Activated naive CD8-positive, alpha-beta T cell treated with anti-CD3 and anti-CD28 coated beads, Interleukin-2, amount 50 U/mL, for 16 hours (primary cell): Measurements from ENCODE around the gene ABHD14A.

ENCODE experiments used
- DNase-seq: peaks from one replicate; pipeline ENCODE4 v3.0.0-alpha.2; 2020; ENCODE audit warnings: low read depth, low spot score

Gene ABHD14A

DNA sequence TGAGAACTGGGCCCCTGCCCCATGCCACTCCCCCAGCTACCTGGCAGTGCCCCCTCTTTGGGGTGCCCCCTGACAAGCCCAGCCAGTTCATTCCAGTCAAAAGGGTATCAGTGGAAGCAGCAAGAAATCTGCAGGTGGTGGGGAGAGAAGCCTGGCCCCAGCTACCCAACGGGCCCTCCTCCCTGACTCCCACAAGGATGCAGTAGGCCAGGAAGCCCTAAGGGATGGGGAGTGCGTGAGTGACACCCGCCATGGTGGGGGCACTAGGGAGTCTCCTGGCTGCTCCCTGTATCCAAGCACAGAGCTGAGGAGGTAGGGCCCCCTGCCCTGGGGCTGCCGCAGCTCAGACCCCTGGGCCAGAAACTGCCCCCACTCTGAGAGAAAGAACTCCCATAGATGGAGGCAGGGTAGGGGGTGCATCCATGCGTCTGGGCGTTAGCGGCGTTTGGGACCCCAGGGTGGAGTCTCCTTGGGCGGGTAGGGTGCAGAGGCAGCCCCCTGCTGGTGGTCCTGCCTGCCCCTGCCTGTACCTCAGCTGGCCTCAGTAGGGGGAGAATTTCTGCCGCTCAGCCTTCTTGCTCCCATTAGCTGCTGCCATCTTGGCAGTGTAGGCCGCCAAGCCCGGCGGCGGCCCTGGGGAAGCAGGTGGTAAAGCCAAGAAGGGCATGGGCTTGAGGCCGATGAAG lies 17.2 kb upstream of the ABHD14A start:
- no peak for DNase-seq

DNA sequence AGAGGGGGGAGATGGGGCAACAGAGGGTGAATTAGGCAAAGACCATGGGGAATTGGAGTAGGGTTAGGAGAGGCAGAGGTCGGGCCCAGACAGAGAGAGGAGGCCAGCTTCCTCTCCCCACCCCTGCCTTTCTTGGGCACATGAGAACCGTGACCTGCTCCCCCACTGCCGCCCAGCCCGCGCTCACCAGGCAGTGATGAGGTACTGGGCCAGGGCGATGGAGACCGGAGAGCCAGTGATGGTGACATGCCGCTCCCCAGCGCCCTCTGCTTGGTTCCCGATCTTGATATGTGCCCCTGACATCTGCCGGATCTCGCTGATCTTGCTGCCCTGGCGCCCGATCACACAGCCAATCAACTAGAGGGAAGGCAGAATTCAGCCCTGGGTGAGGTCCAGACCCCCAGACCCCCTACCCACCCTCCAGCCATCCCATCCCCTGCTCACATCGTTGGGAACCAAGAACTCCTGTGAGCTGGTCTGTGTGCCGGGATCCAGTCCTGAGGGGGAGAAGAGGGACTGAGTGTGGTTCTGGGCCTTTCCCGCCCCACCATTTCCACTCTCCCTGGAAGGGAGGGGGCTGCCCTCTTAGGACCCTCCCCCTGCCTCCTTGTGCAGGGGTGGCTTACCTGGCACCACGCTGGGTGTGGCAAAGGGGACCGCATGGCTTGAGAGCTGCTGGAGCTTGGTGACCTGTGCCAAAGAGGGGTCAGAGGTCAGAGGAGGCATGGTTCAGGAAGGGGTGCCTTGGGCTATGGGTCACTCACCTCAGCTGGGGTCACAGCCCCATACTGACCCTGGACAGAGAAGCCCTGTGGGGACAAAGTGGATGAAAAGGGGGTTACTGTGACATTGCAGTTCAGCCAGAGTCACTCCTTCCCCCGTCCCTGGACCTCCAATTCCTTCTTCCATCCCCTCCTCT lies 16.0 kb upstream of the ABHD14A start:
- DNase-seq, result no peak

DNA sequence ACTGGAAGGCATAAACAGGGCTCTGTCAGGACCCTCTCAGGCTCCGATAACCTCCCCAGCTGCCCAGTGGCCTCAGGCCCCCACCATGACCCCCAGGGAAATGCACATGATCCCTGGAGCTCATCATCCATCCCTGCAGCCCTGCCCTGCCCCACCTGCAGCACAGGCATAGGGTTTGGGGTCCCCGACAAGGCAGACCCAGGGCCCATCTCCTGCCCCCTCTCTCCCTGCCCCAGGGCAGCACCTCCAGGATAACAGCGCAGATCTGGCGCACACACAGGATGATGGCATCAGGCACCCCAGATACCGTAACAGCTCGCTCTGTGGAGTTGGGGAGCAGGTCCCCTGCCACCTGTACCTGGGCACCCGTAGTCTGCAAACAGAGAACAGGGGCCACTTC lies 15.2 kb upstream of the ABHD14A start:
- no peak for DNase-seq

DNA sequence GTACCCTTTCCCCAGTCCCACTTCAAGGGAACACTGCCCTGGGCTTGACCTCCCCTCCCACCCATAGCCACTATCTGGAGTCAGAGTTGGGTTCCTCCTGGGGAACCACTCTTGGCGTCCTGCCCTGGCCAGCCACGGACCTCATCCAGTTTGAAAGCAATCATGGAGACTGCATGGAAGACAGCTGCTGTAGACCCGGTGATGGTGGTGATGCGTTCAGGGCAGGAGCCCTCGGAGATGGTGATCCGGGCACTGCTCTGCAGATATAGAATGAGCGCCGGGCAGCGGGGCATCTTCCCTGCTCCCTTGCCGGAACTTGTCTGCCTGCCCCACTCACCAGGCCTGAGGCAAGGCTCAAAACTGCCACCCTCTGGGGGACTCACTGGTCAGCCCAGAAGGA lies 14.5 kb upstream of the ABHD14A start:
- DNase-seq, result no peak

DNA sequence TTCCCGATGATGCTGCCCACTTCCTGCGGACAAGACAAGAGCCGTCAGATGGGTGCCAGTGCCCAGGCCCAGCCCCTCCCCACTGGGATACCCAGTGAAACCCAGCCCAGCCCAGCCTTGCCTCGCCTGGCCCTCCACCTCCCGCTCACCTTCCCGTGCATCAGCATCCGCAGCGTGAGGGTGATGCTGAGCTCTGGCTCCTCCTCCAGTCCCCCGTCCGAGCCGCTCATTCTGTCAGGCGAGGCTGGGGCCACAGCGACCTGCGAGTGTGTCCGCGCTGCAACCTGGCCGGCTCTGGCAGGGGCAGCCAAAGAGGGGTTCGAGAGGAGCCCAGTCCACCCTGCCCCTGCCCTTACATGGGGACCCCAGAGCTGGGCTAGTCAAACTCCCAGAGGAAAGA lies 13.9 kb upstream of the ABHD14A start:
- no peak for DNase-seq

DNA sequence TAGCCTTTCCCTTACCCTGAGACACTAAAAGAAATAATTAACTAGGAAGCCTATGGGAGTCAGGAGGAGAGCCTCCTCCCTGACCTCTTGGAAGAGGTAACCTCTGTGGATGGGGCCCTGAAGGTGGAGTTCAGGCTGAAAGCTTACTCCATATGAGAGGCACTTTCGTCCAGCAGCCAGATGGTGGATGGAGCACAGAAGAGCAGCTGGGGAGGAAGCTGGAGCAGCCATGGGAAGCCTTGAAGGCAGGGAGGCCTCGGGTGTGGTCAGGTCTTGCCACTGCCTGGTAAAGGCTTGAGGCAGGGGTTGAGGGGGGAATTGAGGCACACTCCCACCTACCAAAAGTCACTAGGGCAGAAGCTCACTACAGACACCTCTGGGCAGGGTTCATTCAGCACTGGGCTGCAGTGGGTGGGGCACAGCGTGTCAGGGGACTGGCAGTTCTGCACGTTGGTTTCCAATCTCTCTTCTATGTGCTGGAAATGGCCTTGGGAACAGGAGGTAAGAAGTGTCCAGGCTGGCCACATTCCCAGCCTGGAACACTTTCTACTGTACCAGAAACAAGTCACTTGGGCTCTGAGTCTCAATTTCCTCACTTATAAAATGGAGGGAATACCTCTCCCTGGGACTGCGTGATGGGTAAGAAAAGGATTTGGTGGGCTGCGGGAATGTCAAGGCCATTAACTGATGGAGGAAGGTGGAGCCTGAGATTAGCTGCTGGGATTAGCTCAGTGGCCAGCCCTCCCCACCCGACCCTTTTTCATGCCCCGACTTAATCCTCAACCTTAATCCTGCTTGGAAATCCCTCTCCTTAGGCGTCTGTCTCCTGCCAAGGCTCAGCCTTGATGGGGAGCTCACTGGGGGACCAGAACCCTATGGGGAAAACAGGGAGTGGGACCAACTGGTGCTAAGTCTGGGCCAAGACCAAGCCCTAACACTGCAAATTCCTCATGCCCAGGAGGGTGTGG lies 13.0 kb upstream of the ABHD14A start:
- DNase-seq, result no peak

DNA sequence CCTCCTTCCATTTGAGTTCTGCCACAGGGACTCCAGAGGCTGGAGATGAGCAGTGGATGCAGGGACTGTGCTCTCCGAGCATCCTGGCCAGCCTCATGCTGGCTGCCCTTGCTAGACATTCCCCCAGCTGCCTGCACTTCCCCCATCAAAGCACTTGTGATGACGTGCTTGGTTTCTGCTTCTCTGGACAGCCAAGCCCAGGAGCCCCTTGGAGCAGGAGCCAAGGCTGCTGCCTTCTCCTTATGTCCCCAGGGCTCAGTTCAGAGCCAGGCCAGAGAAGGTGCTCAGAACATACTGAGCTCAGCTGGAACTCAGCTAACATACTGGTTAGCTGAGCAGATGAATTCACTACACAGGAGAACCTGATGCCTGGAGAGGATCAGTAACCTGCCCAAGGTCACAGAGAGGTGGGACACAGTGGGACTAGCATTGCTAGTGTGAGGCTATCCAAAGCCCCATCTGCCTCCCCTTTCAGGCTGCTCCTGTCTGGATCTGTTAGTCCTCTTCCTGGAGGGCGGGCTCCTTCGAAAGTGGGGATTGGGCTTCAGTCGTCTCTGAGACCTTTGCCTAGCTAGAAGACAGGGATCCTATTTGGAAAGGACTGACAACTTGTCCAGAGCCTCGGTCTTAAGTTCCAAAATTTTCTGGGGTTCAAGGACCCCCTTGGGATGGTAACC lies 11.9 kb upstream of the ABHD14A start:
- DNase-seq, result no peak

DNA sequence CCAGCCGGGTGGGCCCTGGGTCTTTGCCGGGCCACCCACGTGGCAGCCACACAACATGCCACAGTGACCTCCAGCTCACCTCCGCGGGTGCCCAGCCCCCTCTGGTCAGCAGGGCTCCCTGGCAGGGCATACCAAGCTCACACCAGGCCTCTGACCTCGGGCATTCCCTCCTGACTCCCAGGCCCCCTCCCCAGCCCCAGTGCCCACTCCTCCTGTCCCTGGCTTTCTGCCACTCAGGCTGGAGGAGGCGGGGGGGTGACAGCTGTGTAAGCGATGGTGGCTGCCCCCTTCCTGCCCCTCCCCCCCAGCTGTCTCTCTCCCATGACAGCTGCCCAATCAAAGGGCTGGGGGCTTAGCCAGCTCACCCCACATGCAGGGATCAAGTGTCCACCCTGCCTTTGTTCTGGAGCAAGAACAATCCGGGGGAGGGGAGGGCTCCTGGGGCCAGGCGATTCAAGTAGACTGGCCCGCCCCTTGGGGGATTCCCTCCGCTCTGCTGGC lies 10.9 kb upstream of the ABHD14A start:
- no peak for DNase-seq

DNA sequence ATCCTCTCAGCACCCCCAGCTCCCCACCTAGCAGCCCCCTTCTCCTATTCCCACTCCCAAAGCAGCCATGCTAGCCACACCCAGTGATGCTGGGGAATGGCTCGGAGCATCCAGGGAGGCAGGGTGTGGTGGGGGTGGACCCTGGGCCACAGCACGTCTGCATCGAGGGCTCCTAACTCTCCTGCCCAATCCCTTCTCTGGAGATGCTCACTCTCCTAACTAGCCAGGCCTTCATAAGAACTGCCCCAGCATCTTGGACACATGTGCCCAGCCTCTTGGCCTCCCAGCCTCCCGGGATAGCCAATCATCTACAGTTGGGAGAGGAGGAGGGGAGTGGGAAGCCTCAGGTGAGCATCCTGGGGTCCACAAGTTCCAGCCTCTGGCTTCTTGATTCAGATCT lies 10.3 kb upstream of the ABHD14A start:
- DNase-seq, result no peak

DNA sequence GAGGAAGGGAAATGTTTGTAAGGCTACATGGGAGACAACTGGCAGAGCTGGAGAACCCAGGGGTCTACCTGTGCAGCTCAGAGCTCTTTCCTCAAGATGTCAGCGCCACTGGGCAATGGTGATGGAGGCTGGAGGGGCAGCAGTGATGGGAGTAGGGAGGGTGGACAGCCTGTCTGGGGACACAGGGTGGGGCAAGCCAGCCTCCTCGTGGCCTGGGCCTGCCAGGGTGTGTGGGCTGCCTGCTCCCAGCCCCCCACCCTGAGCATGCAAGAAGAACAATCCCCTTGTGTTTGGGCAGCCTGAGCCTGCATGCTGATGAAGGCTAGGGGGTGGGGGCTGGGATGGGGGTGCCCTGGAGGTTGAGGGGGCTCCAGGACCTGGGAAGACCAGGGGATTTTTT lies 8.8 kb upstream of the ABHD14A start:
- no peak for DNase-seq

DNA sequence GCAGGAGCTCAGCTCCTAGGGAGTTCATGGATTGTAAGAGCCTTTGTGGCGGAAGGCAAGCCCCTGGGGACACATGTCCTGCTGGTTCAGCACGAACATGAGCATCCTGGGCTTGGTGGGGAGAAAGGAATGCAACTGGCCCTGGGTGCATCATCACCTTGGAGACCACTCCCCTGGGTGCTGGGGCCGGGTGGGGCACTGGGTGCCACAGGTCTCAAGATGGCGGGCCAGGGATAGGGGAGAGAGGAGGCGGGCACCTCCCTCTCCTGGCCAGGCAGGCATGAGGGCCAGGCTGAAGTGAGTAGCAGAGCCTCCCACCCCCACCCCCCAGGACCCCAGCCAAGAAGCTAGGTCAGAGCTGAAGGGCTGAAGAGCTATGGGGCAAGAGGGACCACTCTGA lies 8.4 kb upstream of the ABHD14A start:
- no peak for DNase-seq

DNA sequence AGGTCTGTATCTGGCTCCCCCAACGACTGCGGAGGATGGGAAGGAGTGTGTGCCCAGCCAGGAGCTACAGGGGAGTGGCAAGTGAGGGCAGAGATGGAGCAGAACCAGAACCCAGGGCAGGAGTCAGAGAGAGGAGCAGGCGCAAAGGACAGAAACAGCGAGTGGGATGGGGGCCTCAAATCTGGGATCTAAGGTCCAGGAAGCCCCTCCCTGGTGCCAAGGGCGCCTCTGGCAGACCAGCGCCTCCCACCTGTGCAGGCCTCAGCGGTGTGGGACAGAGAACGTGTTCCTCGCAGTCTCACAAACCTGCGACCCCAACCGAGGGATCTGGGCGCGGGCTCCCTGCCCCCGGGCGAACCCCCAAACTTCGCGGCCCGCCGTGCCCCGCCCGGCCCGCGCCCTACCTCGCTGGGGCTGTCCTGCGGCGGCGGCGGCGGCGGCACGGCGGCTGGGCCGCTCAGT lies 7.9 kb upstream of the ABHD14A start:
- no peak for DNase-seq

DNA sequence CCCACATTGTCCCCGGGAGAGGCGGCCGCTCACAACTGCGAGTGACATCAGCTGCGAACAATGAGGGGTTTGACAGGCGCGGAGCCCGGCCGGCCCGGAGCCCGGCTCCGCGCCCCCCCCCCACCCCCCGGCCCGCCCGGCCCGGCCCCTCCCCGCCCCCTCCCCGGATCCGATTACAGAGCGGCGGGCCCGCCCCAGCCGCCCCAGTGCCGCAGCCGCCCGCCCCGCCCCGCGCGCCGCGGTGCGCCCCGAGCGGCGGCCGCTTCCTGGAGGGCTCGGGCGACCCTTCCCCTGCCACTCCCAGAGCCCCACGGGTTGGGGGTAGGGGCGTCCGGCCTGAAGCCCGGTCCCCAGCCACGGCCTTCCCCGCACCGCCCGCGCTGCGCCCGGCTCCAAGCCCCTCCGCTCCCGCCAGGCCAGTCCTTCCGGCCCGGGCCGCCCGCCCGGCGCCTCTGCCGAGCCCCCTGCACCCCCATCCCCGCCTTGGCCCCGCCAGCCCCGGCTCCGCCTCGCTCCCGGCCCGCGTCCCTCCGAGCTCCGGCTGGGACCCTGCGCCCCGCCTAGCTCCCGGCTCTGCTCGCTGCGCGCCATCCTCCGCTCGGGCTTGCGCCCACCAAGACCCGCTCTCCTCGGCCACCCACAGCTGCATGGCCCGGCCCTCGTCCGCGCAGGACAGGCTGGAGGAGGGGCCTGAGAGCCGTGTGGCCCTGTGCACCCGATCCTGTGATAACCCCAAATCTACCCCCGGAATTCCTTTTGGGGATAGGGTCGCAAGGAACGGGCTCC lies 7.3 kb upstream of the ABHD14A start, which contains the start of gene PCBP4:
PCBP4 (minus strand) TSS at position 71 of the 786 bp plus-strand sequence. CDS start 6,214 bp downstream, outside the sequence.
- DNase-seq, result no peak

DNA sequence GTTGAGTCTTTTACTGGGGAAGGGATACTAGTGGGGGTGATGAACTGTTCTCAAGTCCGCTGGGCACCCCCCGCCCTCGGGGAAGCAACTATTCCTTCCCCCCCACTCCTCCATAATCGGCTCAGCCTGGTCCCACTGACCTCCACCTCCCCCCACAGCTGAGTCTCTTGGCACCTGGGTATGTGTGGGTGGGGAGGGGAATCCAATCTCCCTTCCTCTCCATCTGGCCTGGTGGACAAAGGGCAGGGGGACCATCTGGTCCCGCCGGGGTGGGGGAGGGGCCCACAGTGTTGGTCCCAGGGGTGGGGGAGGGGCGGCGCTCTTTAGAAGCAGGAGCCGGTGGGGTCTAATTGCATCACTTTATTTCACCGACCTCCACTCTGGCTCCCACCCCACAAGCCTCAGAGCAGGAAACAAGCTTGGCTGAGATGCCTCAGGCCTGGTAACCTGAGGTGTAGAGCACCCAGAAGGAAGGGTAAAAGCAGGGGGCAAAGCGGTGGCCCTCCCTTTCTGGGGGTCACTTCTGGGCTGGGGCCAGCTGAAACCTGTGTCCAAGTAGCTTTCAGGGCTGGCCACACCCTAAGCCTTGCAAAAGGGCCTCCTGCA lies 6.6 kb upstream of the ABHD14A start:
- DNase-seq, result no peak

DNA sequence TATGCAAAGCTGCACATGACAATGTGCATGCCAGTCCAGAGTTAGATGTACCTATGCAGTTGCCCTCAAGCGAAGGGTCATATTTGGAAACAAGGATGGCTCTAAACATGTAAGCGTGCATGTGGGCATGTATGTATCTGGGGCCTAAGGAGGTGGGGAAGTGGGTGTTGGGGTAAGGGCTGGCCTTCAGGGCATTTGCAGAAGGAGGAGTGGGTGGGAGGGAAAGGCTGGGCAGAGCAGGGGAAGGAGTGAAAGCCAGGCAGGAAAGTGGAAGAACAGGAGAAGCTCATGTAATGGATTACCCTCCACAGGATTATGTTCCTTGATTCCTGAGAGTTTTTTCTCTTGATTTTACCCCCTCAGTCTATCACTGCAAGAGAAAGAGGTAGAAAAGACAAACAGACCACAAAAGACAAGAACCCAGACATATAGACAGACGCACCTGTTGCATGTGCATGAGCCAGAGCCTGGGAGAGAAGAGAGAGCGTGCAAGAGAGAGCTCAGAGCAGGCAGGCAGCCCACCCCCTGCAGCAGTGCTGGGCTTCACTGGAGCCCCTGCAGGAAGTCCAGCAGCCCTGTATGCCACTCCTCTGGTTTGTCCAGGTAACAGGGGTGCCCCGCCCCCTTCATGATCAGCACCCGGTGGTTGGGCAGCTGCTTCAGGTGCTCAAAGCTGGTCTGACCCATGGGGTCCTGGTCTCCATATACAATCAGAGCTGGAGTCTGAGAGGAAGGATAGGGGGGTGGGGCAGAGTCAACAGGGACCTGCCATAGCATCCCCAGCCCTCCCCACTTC lies 5.8 kb upstream of the ABHD14A start:
- no peak for DNase-seq

DNA sequence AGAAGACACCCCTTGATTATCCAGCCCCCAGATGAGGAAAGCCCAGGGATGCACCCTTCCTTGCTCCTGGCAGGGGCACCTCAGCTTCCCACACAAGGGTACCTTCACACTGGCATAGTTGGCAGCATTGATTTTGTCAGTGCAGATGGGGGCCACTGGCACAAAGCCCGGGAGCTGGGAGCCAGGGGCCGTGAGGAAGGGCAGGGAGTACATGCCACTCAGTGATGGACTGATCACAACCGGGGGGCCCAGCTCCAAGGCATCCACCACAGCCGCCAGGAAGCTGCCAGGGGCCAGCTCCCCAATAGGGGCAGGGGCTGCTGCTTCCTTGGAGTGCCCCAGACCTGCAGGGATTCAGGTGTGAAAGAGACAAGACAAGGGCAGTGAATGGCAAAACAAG lies 5.0 kb upstream of the ABHD14A start:
- DNase-seq, result no peak

DNA sequence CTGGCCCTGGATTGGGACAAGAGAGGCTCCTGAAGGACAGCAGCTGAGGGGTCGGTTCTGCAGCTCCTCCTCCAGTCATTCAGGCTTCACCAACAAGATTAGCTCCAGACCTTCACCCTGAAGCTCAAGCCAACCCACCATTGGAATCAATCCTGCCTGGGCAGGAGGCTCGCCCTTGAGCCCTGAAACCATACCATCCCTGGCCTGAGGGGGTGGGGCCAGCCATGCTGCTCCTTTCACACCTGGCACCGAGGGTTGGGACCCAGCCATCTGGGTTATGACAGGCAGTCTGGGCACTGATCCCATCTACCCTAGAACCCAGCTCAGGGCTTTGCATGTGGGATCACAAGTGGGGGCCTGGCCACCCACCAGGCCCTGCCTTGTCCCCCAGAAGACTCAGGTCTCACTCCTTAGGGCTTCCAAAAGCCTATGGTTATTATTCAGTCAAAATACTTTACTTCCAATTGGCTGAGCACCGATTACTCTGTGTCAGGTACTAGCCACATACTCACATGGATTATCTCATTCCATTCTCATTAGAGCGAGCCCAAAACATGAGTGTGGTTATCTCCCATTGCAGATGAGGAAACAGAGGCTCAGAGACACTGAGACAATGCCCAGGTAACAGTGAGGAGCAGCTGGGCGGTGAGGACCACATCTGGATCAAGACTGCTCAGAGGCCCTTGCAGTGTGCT lies 4.1 kb upstream of the ABHD14A start:
- DNase-seq, result no peak

DNA sequence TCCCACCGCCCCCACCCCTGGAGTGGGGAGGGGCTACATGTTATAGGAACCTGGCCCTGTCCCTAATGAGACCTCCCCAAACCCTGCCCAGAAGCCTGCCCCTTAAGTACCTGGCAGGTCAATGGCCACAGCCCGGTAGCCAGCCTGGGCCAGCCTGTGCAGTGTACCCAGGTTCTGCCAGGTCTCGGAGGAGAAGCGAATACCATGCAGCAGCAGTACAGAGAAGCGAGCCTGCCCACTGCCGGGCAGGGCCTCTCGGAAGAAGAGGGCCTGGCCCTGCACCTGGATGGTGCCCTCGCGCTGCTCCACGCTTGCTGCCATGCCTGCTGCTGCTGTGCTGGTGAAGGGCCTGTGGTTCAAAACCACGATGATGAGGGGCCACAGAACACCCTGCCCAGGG lies 3.5 kb upstream of the ABHD14A start:
- no peak for DNase-seq
